HG03571 (cell line): ENCODE results near the gene GAL3ST2.
"Not testable (repeated sequence)": the region's sequence is repeated elsewhere in the genome, so short reads cannot be mapped to it uniquely, and the experiment has no call there.

Experiments used
- ATAC-seq: cut with Tn5 transposase; IDR thresholded peaks from one replicate; pipeline ENCODE4 v1.9.1; 2021; ENCODE audit not compliant: unreplicated experiment

GAL3ST2 gene

DNA sequence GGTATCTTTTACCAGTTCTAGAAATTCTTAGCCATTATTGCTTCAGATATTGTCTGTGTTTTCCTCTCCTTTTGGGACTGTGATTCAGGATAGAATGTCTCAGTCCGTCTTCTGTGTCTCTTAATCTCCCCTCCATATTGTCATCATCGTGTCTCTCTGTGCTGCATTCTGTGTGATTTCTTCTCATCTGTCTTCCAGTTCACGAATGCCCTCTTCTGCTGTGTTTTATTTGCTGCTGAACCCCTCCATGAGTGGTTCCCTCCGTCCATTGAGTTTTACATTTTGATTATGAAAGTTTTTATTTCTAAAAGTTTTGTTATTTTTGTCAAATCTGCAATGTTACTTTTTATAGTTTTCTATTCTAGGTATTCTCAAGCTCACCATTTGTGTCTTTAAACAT lies 30.5 kb upstream of the GAL3ST2 start:
- no peak for ATAC-seq

DNA sequence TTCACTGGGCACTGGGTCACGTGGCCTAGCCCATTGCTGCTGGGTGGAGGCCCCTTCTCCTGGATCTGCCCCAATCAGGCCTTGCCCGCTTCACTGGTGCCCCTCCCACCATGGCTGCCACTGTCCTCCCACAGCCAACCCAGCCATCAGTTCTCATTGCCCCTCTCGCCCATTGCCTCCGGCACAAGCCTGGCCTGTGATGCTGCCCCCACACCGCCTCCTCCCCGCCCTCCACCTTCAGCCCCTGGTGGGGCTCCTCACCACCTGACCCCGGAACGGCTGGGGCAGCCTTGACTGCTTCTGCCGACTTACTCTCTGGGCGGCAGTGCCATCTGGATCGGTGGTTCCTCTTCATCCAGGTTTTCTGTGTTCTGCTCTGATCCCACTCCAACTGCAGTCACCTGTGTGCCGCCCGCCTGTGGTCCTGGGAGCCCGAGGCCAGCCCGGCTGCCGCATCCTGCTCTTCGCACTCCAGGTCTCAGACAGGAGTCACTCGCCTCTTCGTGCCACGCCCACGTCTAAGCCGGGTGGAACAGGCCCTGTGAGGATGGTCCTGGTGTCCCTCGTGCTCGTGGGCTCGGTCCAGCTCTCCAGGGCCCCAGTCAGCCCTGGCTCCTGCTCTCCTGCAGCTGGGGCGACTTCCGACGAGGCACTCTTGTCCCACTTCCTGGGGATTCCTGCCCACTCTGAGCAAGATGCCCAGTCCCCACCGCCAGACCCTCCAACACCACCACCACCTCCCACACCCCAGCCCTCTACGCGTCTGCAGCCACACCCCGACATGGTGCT lies 28.0 kb upstream of the GAL3ST2 start:
- no peak for ATAC-seq

DNA sequence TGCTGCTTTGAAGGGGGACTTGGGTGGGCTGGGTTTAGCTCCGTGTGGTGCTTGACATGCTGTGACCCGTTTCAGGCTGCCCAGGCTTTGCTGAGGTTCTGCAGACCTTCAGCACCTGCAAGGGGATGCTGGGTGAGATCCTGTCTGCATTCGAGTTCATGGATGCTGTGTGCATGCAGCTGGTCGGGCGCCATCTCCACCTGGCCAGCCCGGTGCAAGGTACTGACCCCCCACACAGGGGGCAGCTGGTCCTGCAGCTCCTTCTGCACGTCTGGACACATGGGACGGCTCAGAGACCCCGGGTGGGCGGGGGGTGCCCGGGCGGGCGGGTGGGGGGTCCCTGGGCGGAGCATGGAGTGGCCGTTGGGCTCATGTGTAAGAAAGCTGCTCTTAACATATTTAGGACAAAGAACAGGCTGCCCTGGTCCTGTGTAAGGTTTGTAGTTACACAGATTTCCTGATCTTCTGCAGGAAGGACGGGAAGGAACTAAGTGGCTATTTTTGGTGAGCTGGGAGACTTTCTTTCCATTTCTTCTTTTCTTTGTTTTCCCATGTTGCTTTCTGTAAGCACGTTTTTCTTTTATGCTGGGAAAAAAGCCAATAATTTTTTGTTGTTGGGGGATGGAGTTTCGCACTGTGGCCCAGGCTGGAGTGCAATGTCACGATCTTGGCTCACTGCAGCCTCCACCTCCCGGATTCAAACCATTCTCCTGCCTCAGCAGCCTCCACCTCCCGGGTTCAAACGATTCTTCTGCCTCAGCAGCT lies 26.4 kb upstream of the GAL3ST2 start:
- no peak for ATAC-seq

DNA sequence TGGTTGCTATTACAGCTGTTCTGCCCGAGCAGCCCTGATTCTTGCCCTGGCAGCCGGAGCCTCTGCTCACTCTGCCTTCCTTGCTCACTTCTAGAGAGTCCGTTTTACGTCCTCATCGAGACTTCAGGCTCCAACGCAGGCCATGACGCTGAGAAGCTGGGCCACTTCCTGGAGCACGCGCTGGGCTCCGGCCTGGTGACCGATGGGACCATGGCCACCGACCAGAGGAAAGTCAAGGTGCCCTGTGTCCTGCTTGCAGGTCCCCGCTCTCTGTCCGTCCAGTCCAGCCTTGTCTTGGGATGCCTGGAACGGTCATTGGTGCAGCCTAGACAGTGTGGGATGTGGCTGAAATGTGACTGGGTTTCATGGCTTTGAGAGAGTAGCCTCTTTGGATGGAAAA lies 25.5 kb upstream of the GAL3ST2 start:
- no peak for ATAC-seq

DNA sequence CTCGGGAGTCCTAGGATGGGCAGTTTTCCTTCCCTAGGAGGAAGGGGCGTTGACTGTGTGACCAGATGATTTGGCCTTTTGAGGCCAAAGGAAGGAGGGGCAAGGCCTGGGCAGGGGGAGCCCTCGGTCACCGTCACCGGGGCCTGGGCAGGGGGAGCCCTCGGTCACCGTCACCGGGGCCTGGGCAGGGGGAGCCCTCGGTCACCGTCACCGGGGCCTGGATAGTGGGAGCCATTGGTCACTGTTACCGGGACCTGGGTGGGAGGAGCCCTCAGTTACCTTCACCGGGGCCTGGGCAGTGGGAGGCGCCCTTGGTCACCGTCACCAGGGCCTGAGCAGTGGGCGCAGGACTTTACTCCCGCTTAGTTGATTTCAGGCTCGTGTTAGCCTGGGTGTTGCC lies 24.8 kb upstream of the GAL3ST2 start:
- no peak for ATAC-seq

DNA sequence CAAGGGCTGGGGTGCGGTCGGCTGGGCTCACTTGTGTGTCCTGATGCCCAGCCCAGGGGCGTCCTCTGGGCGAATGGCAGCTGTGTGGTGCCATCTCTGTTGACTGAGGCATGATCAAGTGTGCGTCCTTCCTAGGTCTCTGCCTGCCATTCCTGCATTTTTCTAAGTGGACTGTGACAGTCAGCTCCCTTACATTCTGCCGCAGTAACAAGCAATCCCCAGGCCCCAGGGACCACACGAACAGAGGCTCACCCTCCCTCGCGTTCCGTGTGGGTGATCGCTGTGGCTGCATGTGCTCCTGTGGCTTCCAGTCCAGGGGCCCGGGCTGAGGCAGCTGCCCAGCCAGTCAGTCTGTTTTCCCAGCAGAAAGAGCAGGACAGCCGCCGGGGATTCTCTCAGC lies 24.4 kb upstream of the GAL3ST2 start:
- no peak for ATAC-seq

DNA sequence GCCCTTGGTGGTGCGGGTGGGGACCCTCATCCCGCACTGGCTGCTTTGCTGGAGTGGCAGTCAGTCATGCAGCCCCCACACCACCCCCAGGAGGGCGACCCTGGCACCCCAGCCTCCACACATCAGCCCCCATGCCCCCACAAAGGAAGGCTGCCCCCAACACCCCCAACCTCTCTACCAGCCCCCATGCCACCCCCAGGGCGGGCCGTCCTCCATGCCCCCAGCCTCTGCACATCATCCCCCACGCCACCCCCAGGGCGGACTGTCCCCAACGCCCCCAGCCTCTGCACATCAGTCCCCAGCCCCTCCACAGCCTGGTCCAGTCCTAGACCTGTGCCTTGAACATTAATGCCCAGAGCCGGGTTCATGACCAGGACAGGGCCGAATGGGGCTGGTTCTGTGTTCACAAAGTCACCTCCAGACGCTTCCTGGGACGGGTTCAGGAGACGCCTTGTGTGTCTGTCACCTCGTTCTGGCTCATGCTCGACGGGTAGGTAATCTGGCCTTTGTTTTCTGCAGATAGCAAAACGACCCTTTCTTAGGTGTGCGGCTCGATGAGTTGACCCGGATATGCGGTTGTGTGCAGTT lies 23.8 kb upstream of the GAL3ST2 start:
- no peak for ATAC-seq

DNA sequence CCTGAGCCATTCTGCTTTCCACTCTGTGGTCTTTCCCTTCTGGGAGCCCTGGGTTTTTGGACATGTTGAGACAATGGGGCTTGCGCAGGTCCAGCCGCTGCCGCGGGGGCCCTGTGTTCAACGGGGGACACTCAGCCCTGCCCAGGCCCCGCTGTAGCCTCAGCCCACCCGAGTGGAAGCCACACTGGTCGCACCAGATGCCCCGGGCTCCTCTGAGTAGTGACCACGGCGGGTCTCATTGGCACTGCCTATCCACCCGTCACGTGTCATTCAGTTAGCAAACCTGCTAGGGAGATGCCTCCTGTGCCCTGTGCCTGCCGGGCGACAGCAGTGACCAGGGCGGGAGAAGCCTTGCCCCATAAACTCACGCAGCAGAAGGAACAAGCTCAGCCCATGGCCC lies 23.1 kb upstream of the GAL3ST2 start:
- ATAC-seq: no peak

DNA sequence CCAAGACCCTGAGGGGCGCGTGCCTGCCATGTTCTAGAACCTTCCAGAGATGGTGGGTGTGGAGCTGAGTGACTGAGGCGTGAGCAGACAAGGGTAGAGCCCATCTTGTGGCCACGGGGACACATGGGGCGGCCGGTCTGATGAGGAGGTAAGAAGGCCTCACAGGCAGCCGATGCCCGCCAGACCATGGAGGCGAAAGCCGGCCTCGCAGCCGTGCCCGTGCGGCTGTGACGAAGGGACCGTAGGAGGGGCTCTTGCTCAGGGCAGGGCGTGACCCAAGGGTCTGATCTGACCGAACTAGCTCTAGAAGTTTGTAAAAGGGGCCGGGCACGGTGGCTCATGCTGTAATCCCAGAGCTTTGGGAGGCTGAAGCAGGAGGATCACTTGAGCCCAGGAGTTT lies 22.6 kb upstream of the GAL3ST2 start:
- ATAC-seq: no peak

DNA sequence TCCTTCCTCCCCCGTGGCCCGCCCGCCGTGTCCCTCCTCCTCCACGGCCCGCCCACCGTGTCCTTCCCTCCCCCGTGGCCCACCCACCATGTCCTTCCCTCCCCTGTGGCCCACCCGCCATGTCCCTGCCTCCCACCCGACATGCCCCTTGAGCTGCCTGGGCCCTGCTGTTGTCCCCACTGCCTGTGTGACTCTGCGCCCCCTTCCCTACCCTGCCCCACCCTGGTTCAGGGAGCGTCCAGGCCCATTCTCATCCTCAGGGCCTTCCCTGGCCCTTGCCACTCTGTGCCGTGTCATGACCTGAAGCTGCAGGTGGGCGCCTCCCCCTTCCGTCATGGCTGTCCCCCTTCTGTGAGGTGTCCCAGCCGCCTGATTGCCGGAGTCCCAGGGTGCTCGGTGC lies 21.5 kb upstream of the GAL3ST2 start:
- no peak for ATAC-seq

DNA sequence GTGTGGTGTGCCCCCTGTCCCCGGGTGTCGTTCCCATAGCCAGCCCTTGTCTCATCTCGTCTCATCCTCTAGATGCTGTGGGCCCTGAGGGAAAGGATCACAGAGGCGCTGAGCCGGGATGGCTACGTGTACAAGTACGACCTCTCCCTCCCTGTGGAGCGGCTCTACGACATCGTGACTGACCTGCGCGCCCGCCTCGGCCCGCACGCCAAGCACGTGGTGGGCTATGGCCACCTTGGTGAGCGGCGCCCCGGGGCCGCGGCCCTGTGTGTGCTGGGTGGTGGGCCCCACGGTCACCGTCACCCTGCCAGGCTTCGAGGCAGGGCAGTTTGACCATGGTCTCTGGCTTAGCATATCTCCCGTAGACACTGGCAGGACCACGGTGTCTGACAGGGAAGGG lies 20.8 kb upstream of the GAL3ST2 start:
- no peak for ATAC-seq

DNA sequence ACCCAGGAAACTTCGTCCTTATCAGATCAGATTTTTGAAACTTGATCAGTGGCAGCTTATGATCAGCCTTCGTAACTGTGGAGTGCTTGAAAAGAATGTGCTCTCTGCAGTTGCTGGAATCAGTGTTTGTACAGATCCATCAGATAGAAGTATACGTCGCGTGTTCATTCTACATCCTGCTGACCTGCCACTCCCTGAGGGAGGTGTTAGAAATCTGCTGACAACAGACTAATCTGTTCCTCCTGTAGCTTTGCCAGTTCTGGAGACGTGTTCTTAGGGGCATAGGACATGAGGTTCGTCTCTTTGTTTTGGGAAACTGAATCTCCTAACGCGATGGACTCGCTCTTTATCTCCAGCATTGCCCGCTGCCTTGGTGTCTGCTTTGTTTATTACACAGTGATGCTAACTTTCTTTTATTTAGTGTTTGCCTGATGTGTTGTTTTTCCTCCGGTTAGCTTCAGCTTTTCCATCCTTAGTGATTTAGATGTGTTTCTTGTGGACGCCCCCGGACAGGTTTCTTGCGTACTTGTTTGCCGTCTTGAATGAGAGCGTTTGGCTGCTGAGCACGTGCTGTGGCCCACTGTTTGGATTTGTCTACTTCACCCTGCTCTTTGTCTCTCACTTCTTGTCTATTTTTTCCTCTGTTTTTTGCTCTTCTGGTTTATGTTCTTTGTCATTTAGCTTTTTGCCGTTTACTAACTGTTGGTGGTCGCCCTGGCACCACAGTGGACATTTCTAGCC lies 17.4 kb upstream of the GAL3ST2 start:
- ATAC-seq: no peak

DNA sequence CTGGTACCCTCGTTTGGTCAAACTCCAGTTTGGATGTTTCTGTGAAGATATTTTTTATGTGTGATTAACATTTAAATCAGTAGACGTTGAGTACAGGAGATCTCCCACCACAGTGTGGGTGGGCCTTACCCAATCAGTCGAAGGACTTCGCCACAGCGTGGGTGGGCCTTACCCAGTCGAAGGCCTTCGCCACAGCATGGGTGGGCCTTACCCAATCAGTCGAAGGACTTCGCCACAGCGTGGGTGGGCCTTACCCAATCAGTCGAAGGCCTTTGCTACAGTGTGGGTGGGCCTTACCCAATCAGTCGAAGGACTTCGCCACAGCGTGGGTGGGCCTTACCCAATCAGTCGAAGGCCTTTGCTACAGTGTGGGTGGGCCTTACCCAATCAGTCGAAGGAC lies 16.7 kb upstream of the GAL3ST2 start:
- ATAC-seq: not testable (repeated sequence)

DNA sequence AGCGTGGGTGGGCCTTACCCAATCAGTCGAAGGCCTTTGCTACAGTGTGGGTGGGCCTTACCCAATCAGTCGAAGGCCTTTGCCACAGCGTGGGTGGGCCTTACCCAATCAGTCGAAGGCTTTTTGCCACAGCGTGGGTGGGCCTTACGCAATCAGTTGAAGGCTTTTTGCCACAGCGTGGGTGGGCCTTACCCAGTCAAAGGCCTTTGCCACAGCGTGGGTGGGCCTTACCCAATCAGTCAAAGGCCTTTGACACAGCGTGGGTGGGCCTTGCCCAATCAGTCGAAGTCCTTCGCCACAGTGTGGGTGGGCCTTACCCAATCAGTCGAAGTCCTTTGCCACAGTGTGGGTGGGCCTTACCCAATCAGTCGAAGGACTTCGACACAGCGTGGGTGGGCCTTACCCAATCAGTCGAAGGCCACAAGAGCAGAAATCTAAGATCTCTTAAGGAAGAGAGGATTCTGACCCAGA lies 16.3 kb upstream of the GAL3ST2 start:
- no peak for ATAC-seq

DNA sequence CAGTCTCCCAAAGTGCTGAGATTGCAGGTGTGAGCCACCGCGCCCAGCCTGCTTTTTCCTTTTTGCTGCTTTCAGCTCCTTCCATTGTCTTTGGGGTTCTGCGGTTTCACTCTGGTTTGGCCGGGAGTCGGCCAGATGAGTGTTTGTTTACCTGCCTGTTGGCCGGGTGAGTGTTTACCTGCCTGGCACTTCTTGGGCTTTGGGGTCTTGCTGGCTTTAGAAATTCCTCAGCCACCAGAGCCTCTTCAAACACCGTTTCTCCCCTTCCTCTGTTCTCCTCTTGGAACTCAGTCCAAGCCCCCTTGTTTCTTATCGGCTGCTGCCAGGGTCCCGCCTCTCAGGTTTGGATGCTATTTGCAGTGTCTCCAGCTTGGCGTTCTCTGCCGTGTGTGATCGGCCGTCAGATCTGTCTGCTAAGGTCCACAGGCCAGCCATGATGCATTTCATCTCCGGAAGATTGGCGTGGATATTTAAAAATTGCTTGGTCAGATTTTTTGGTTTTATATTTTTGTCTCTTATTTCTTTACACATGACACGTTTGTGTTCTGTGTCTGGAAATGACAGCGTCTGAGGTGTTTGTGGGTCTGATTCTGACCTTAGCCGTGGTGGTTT lies 14.2 kb upstream of the GAL3ST2 start:
- ATAC-seq: no peak

DNA sequence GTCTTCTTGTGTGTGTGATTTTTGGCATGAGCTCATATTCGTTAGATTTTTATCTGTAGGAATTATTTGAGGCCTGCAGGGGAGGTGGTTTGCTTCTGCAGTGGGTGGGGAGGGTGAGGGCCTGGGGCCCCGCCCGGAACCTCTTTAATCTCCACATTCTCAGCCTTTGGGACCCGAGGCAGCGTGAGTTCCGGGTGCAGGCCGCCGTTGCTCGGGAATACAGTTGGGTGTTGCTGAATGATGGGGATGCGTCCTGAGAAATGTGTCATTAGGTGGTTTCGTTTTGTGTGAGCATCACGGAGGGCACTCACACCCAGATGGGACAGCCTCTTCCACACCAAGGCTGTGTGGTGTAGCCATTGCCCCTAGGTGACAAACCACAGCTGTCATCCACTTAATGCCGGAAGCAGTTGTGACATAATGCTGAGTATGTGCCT lies 13.7 kb upstream of the GAL3ST2 start:
- no peak for ATAC-seq

DNA sequence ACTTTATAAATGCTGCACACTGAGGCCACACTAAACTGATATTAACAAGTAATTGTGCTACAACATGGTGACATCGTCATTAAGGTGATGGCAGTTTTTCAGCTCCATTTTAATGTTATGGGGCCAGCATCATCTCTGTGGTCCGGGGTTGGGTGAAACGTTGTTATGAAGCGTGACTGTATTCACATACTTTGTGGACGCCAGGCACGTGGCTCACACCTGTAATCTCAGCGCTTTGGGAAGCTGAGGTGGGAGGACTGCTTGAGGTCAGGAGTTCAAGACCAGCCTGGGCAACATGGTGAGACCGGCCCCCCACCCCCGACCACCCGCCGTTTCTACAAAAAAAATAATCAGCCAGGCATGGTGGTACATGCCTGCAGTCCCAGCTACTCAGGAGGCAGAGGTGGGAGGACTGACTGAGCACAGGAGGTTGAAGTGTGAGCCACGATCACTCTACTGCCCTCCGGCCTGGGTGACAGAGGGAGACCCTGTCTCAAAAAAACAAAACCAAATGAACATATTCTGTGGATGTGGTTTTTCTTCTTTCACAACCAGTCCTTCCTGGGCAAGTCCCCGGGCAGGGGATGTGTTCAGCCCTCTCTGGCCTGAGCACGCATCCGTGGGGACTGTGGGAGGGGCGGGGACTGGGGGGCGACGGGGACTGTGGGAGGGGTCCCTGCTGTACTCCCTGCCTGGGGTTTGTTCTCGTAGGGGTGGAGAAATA lies 12.9 kb upstream of the GAL3ST2 start:
- ATAC-seq: no peak

DNA sequence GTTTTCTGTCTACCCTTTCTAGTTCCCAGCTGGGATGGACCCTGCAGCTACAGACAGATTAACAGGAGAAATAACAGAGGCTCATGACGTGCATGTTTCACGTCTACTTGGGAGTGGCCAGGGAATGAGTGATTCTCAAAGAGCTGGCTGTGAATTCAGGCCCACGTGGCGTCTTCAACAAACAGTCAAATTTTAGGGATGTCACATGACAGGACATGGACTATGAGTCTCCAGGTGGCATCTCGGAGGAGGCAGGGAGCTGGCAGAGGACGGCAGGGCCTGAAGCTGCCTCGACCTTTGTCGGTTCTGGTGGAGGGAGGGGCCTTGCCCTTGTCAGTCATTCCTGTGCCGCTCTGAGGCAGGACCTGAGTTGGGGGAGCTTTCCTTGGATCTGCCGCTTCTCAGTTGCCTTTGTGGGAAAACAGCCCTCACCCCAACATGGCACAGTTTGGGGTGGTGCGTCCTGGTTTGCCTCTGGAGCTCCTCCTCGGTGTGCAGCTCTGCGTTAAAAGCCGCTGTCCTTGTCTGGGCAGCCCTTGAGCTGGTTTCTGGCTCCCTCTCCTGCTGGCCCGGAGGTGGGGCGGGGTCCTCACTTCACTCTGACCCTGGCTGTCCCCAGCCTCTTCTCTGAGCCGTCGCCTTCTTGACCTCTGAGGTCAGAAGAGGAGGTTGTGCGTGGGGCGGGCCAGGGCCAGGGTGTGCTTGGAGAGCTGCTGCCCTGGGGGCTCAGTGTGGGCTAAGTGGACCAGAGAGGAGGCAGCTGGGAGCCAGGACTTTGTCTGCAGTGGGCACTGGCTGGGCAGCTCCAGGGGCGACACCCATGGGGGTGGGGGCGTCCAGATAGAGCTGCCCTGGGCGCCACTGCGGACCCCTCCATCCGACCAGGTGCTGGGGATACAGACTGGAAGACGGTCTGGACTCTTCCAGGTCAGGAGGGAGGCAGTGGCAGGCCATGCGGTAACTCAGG lies 12.1 kb upstream of the GAL3ST2 start:
- ATAC-seq: no peak
